ENCODE measurements around the gene TMEM80. TPM values are rescaled to one million over a fixed set of nuclear protein-coding genes. Genes with fewer than 3 reads are reported as not detected.

The TMEM80 gene
- total RNA-seq (10 to 100 TPM in 1 of 2 donors, 1 to 10 TPM in 1; 5.1 to 11.1 TPM), polyA plus RNA-seq (10 to 100 TPM in 1 of 2 donors, 1 to 10 TPM in 1; 5.3 to 12.4 TPM)

DNA sequence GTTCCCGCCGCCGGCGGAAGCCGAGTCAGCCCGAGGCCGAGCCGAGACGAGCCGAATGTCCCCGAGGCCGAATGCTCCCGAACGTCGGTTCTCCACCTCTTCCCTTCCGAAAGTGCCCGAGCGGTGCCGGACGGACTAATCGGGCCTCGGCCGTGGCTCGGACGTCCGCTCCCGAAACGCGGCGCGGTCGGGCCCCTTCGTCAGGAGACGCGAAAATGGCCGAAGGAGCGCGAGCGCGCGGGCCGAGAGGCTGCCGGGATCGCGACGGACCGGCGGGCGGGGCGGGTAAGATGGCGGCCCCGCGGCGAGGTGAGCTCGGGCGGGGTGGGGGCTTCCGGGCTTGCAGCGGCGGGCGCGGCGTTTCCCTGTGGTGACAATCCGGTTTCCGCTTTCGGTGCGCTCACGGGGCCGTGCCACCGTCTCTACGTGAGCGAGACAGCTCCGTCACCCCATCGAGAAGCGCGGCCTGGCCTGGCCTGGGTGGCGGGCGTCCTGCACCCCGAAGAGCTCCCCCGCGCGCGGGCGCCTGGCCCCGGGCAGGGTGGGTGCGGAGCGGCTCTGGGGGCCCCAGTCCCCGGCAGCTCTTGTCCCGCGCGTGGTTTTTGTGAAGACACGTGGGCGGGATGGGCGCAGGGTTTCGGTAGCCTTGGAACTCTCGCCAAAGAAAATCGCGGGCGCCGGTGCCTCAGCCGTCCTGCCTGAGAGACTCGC lies at the start of gene TMEM80:
Gene TMEM80, plus strand, starts transcription at position 279 of the 711 bp plus-strand sequence. Its CDS starts 12 bp downstream, at position 291.
- H3K9me3 ChIP-seq (ENCODE audit: control insufficient read depth in 4 of 4, low read length in 3 of 4): no peaks in the 10 kb centered on the region
- under 1% methylated on average over 101 of the region's 101 CpGs for WGBS
- peak; percentile 97 for DNase-seq (ENCODE audit: low spot score)
- H3K27ac ChIP-seq (ENCODE audit: low read depth in 1 of 2, low read length in 2 of 2): peak within 1 kb of the TSS; percentile 94 to 95
- peak within 1 kb of the TSS; percentile 48 to 87 (median 86) for H3K4me3 ChIP-seq (ENCODE audit: low read depth in 1 of 3, low read length in 3 of 3)
- H3K27me3 ChIP-seq (ENCODE audit: control insufficient read depth in 4 of 4, insufficient read depth in 4 of 4, low read length in 3 of 4): no peaks in the 10 kb centered on the region
- peak within 1 kb of the TSS; percentile 57 to 70 for H3K9ac ChIP-seq (ENCODE audit: low read depth in 1 of 2, low read length in 2 of 2)
- H3K4me1 ChIP-seq (ENCODE audit: control insufficient read depth in 4 of 4, insufficient read depth in 4 of 4, low read length in 3 of 4): peaks cover 3 to 27% (median 17%) of the 10 kb centered on the region in 4 donors
- no peak for TF ChIP-seq FOXA2 (IDR thresholded peaks at IDR 0.05)
- peak; percentile 97 for TF ChIP-seq ZBTB33 (IDR thresholded peaks at IDR 0.05)
- peak; percentile 87 for TF ChIP-seq YY1 (IDR thresholded peaks at IDR 0.05)
- TF ChIP-seq CTCF (IDR thresholded peaks at IDR 0.05; ENCODE audit: low read depth, low read length, missing input control): peak; percentile 5
- TF ChIP-seq HNF4G (IDR thresholded peaks at IDR 0.05): peak; percentile 82
- H3K36me3 ChIP-seq (ENCODE audit: control insufficient read depth in 4 of 4, insufficient read depth in 3 of 4, low read depth in 1 of 4, low read length in 3 of 4): peaks cover 0 to 6% (median 0%) of the 10 kb centered on the region in 4 donors

GRCh38 chr11:646214-646613 lies 49.4 kb upstream of the TMEM80 start:
- TF ChIP-seq CTCF (IDR thresholded peaks at IDR 0.05; ENCODE audit: low read depth, low read length, missing input control) (no peak), ZBTB33 (IDR thresholded peaks at IDR 0.05) (no peak), GABPA (IDR thresholded peaks at IDR 0.05 in 1 of 2, conservative IDR thresholded peaks at IDR 0.05 in 1 of 2) (no peak), SP1 (IDR thresholded peaks at IDR 0.05) (no peak), JUND (IDR thresholded peaks at IDR 0.05) (no peak), FOXA1 (IDR thresholded peaks at IDR 0.05) (no peak), EGR1 (IDR thresholded peaks at IDR 0.05; ENCODE audit: low read depth in 2 of 2) (no peak), RAD21 (IDR thresholded peaks at IDR 0.05) (no peak), YY1 (IDR thresholded peaks at IDR 0.05) (no peak), NR2F2 (IDR thresholded peaks at IDR 0.05) (no peak), RXRA (IDR thresholded peaks at IDR 0.05) (no peak)
- TF ChIP-seq, protein P1, sequence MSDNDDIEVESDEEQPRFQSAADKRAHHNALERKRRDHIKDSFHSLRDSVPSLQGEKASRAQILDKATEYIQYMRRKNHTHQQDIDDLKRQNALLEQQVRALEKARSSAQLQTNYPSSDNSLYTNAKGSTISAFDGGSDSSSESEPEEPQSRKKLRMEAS (IDR thresholded peaks at IDR 0.05): no peak
- no peak for DNase-seq (ENCODE audit: low spot score)
- WGBS: 88% methylated on average over 14 of the region's 14 CpGs
- H3K4me1 ChIP-seq (ENCODE audit: control insufficient read depth in 4 of 4, insufficient read depth in 4 of 4, low read length in 3 of 4): peaks cover 2 to 11% (median 5%) of the 10 kb centered on the region in 4 donors
- H3K4me3 ChIP-seq (ENCODE audit: low read depth in 1 of 3, low read length in 3 of 3): no peak overlapping the region
- H3K9ac ChIP-seq (ENCODE audit: low read depth in 1 of 2, low read length in 2 of 2): no peak overlapping the region
- no peaks in the 10 kb centered on the region for H3K9me3 ChIP-seq (ENCODE audit: control insufficient read depth in 4 of 4, low read length in 3 of 4)
- H3K36me3 ChIP-seq (ENCODE audit: control insufficient read depth in 4 of 4, insufficient read depth in 3 of 4, low read depth in 1 of 4, low read length in 3 of 4): peaks cover 0 to 8% (median 4%) of the 10 kb centered on the region in 4 donors
- no peaks in the 10 kb centered on the region for H3K27me3 ChIP-seq (ENCODE audit: control insufficient read depth in 4 of 4, insufficient read depth in 4 of 4, low read length in 3 of 4)
- no peak overlapping the region for H3K27ac ChIP-seq (ENCODE audit: low read depth in 1 of 2, low read length in 2 of 2)

Measured in liver (tissue), 9 donors.